Kidney (tissue), 14 donors: ENCODE data around the gene ATP1B3. TPM values are rescaled to one million over a fixed set of nuclear protein-coding genes. Genes with fewer than 3 reads are reported as not detected.

Experiments used
- DNase-seq, 5 donors: peaks; one replicate each; pipeline ENCODE4 v3.0.0-alpha.2; 2013 to 2020
- FAIRE-seq: peaks from 2 replicates; lab custom pipeline; 2012; peaks lifted over from hg19 to GRCh38; lab: Jason Lieb, UNC
- H3K27ac ChIP-seq, 2 donors: one replicate each; pipeline ENCODE4 v1.7.0; 2013; ENCODE audit warnings: low read depth in 2 of 2, low read length in 2 of 2, inconsistent platforms in 1 of 2
- H3K27me3 ChIP-seq: one replicate; pipeline ENCODE4 v1.7.1; 2013; ENCODE audit warnings: low read length, inconsistent platforms; ENCODE audit not compliant: control insufficient read depth, insufficient read depth
- H3K36me3 ChIP-seq, 3 donors: one replicate each; pipeline versions ENCODE4 v1.7.0 to v1.7.1; 2013; ENCODE audit warnings: low read length in 3 of 3, control low read depth in 1 of 3, inconsistent platforms in 1 of 3; ENCODE audit not compliant: insufficient read depth in 3 of 3, control insufficient read depth in 2 of 3
- H3K4me1 ChIP-seq, 3 donors: one replicate each; pipeline versions ENCODE4 v1.7.0 to v1.7.1; 2013; ENCODE audit warnings: low read length in 3 of 3, inconsistent platforms in 1 of 3, low read depth in 1 of 3; ENCODE audit not compliant: control insufficient read depth in 2 of 3, insufficient read depth in 2 of 3
- H3K4me3 ChIP-seq, 3 donors: one replicate each; pipeline versions ENCODE4 v1.7.0 to v1.8.1; 2013; ENCODE audit warnings: low read length in 3 of 3, control low read depth in 1 of 3, inconsistent platforms in 1 of 3
- H3K9ac ChIP-seq, 3 donors: one replicate each; pipeline versions ENCODE4 v1.7.0 to v1.7.1; 2013; ENCODE audit warnings: low read length in 3 of 3, control low read depth in 1 of 3, inconsistent platforms in 1 of 3
- H3K9me3 ChIP-seq, 3 donors: one replicate each; pipeline versions ENCODE4 v1.7.0 to v1.7.1; 2013; ENCODE audit warnings: low read length in 3 of 3, control low read depth in 1 of 3, inconsistent platforms in 1 of 3; ENCODE audit not compliant: control insufficient read depth in 2 of 3, insufficient read depth in 1 of 3
- CTCF ChIP-seq: IDR thresholded peaks from 3 replicates; pipeline ENCODE4 v1.5.1; 2012; ENCODE audit warnings: mild to moderate bottlenecking, moderate library complexity, borderline replicate concordance; ENCODE audit not compliant: insufficient read depth; ENCODE audit errors: extremely low read depth
- intact Hi-C: fragments of 100-400 bp; cut with DNase I; formaldehyde crosslinking; loops from one replicate; pipeline ENCODE4 v1.11.1; 2022
- polyA plus RNA-seq: library from polyadenylated mRNA; stranded (reverse); fragments of 350-450 nt; fragmentation: Illumina TruSeq; extraction: RNeasy Lipid Tissue Mini Kit (QIAGEN cat#74804); gene quantifications from one replicate; pipeline ENCODE4 v1.2.3, GENCODE V29; 2014; ENCODE audit warnings: low read depth, low replicate concordance; ENCODE audit not compliant: insufficient read depth
- total RNA-seq: library from RNA; stranded (reverse); fragmentation: NEBNext Ultra II Directional; extraction: Animal tissue kit (Norgen Biotek cat#: 25700); gene quantifications from one replicate; pipeline ENCODE4 v1.2.1, GENCODE V29; 2021
- donor health status: control.
- donor health status: control.
- donor health status: control.
- donor health status: control.
- donor health status: control.
- donor health status: DM: yes; HTN: yes; CAD: no.
- donor health status: Normal renal cell carcinoma (clear cell type).

The ATP1B3 gene
- total and polyA plus RNA-seq, 2 donors from 2014 or later: 110 to 195 TPM

GRCh38 chr3:141929341-141929995, 53.0 kb downstream of the ATP1B3 start:
- peaks cover 0 to 6% (median 0%) of the 10 kb centered on the region in 3 donors for H3K36me3 ChIP-seq
- no peaks in the 10 kb centered on the region for H3K9me3 ChIP-seq
- no peak overlapping the region for H3K9ac ChIP-seq
- H3K27me3 ChIP-seq: no peaks in the 10 kb centered on the region
- H3K4me1 ChIP-seq: no peaks in the 10 kb centered on the region
- intact Hi-C loops: no loop called here
- no peak overlapping the region for H3K27ac ChIP-seq
- TF ChIP-seq CTCF: no peak
- H3K4me3 ChIP-seq: no peak overlapping the region
- DNase-seq: no peak
- FAIRE-seq: no peak

GRCh38 chr3:141930801-141931200, 54.4 kb downstream of the ATP1B3 start:
- TF ChIP-seq CTCF: no peak
- H3K27ac ChIP-seq: no peak overlapping the region
- no peak overlapping the region for H3K4me3 ChIP-seq
- no peaks in the 10 kb centered on the region for H3K9me3 ChIP-seq
- DNase-seq (no peak), FAIRE-seq (no peak)
- intact Hi-C loops: no loop called here
- peaks cover 0 to 3% (median 0%) of the 10 kb centered on the region in 3 donors for H3K36me3 ChIP-seq
- no peak overlapping the region for H3K9ac ChIP-seq
- H3K27me3 ChIP-seq: no peaks in the 10 kb centered on the region
- H3K4me1 ChIP-seq: no peaks in the 10 kb centered on the region

GRCh38 chr3:141933421-141934300, 57.2 kb downstream of the ATP1B3 start:
- H3K4me1 ChIP-seq: no peaks in the 10 kb centered on the region
- intact Hi-C loops: no loop called here
- TF ChIP-seq CTCF: no peak
- peak overlapping the region in 1 of 2 donors; percentile 65 for H3K27ac ChIP-seq
- DNase-seq (no peak), FAIRE-seq (no peak)
- H3K27me3 ChIP-seq: no peaks in the 10 kb centered on the region
- H3K9me3 ChIP-seq: no peaks in the 10 kb centered on the region
- peak overlapping the region in 1 of 3 donors; percentile 25 for H3K4me3 ChIP-seq
- no peak overlapping the region for H3K9ac ChIP-seq
- no peaks in the 10 kb centered on the region for H3K36me3 ChIP-seq
